Left ventricle myocardium inferior (tissue), 1 donor: Measurements from ENCODE around the gene SUPT20HL1. TPM values are rescaled to one million over a fixed set of nuclear protein-coding genes. Genes with fewer than 3 reads are reported as not detected.
"Not testable (repeated sequence)": the region's sequence is repeated elsewhere in the genome, so short reads cannot be mapped to it uniquely, and the experiment has no call there.

ENCODE experiments used
- DNase-seq: peaks from one replicate; pipeline ENCODE4 v3.0.0-alpha.2; 2020
- H3K27ac ChIP-seq: fragments of 200-600 bp; replicated peaks from 2 replicates; pipeline ENCODE4 v1.8.0; 2021
- H3K27me3 ChIP-seq: fragments of 200-600 bp; 2 replicates; pipeline ENCODE4 v1.8.0; 2021; ENCODE audit warnings: low read depth
- H3K36me3 ChIP-seq: fragments of 200-600 bp; 2 replicates; pipeline ENCODE4 v1.8.0; 2021
- H3K4me1 ChIP-seq: fragments of 200-600 bp; 2 replicates; pipeline ENCODE4 v1.8.0; 2021
- H3K4me3 ChIP-seq: fragments of 200-600 bp; 2 replicates; pipeline ENCODE4 v1.8.0; 2021; ENCODE audit warnings: mild to moderate bottlenecking, moderate library complexity
- H3K9me3 ChIP-seq: fragments of 200-600 bp; replicated peaks from 2 replicates; pipeline ENCODE4 v1.8.0; 2021
- intact Hi-C: fragments of 100-400 bp; cut with micrococcal nuclease; formaldehyde crosslinking; loops from one replicate; pipeline ENCODE4 v1.11.0; 2022
- total RNA-seq: library from RNA; stranded (reverse); fragmentation: NEBNext Ultra II Directional; extraction: Animal tissue kit (Norgen Biotek cat#: 25700); gene quantifications from one replicate; pipeline ENCODE4 v1.2.1, GENCODE V29; 2021
- TF ChIP-seq, protein P1 (sequence below): fragments of 200-600 bp; IDR thresholded peaks from 2 replicates; pipeline ENCODE4 v1.8.0; 2021; ENCODE audit warnings: antibody characterized with exemption, mild to moderate bottlenecking, borderline replicate concordance
- donor health status: DM: no; HTN: yes; CAD: no; lungs with severe emphysema.

SUPT20HL1 gene
- total RNA-seq, 1 donor from 2014 or later, result not detected

DNA sequence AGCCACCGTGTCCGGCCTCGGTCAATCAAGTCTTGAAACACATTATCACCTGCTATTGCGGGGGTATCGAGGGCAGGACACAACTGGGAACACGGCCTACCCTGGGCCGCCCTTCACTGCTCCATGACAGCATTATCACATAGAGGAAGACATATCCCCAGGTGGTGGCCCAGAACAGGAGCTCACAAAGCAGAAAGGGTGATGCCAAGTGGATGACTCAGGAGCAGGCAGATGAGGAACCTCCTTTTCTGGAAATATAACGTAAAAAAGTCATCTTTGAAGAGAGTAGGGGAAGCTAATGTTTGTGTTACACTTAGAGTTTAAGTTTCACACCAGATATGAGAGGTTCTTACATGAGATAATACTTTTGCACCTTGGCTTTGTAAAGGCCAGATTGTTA is 5.3 kb upstream of the SUPT20HL1 start:
- H3K27ac ChIP-seq, result no peak overlapping the region
- H3K4me1 ChIP-seq, result no peaks in the 10 kb centered on the region
- intact Hi-C loops, result no loop called here
- H3K9me3 ChIP-seq, result no peaks in the 10 kb centered on the region
- H3K36me3 ChIP-seq, result no peaks in the 10 kb centered on the region
- H3K27me3 ChIP-seq, result no peaks in the 10 kb centered on the region
- no peak for DNase-seq
- no peak overlapping the region for H3K4me3 ChIP-seq
- TF ChIP-seq, protein P1, sequence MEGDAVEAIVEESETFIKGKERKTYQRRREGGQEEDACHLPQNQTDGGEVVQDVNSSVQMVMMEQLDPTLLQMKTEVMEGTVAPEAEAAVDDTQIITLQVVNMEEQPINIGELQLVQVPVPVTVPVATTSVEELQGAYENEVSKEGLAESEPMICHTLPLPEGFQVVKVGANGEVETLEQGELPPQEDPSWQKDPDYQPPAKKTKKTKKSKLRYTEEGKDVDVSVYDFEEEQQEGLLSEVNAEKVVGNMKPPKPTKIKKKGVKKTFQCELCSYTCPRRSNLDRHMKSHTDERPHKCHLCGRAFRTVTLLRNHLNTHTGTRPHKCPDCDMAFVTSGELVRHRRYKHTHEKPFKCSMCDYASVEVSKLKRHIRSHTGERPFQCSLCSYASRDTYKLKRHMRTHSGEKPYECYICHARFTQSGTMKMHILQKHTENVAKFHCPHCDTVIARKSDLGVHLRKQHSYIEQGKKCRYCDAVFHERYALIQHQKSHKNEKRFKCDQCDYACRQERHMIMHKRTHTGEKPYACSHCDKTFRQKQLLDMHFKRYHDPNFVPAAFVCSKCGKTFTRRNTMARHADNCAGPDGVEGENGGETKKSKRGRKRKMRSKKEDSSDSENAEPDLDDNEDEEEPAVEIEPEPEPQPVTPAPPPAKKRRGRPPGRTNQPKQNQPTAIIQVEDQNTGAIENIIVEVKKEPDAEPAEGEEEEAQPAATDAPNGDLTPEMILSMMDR, result no peak

DNA sequence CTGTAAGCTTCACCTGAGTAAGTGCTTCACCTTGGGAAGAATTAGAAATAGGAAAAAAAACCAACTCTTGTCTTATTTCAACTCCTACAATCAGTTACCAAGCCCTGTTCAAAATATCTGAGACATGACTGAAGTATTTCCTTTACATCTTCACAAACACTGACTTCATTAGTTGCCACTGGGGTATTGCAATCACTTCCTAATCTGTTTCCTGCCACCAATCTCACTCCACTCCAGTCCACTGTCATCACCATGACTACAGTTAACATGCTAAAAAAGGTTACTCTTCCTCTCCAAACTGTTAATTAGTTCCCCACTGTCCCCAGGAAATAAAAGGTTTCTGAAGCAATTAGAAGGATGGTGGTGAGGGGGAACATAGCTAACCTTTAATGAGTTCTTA is 3.3 kb upstream of the SUPT20HL1 start:
- Histone ChIP-seq H3K4me3 (no peak overlapping the region), H3K4me1 (no peaks in the 10 kb centered on the region), H3K27ac (no peak overlapping the region), H3K27me3 (no peaks in the 10 kb centered on the region), H3K36me3 (no peaks in the 10 kb centered on the region), H3K9me3 (no peaks in the 10 kb centered on the region)
- DNase-seq, result no peak
- intact Hi-C loops, result no loop called here
- TF ChIP-seq, protein P1, result no peak

DNA sequence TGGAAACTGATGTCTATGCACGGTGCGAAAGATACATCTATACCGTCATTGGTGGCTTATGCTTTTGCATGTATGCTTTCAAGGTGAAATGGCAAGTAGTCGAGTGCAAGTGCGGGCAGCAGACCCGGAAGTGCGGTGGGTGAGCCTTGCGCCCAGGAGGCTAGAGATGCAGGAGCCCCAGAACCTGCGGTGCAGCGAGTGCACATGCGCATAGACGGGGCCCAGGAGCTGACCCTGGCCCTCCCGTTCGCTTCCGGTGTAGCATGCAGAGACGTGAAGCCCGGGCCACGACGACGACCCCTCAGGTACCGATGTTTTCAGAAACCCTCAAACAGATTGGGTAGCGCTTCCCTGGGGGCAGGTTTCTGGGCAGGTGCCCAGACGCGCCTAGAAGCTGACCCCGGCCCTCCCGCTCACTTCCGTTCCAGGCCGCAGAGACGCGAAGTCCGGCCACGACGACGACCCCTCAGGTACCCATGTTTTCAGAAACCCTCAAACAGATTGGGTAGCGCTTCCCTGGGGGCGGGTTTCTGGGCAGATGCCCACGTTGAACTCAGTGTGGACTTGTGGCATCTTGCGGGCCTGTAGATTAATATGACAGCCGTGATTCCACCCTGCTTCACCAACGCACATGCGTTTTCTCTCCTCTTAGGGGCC is 1.8 kb downstream of the SUPT20HL1 start:
- intact Hi-C loops, H3K27ac ChIP-seq, H3K36me3 ChIP-seq, H3K4me3 ChIP-seq, H3K9me3 ChIP-seq, DNase-seq, H3K4me1 ChIP-seq, H3K27me3 ChIP-seq: not testable (repeated sequence)

DNA sequence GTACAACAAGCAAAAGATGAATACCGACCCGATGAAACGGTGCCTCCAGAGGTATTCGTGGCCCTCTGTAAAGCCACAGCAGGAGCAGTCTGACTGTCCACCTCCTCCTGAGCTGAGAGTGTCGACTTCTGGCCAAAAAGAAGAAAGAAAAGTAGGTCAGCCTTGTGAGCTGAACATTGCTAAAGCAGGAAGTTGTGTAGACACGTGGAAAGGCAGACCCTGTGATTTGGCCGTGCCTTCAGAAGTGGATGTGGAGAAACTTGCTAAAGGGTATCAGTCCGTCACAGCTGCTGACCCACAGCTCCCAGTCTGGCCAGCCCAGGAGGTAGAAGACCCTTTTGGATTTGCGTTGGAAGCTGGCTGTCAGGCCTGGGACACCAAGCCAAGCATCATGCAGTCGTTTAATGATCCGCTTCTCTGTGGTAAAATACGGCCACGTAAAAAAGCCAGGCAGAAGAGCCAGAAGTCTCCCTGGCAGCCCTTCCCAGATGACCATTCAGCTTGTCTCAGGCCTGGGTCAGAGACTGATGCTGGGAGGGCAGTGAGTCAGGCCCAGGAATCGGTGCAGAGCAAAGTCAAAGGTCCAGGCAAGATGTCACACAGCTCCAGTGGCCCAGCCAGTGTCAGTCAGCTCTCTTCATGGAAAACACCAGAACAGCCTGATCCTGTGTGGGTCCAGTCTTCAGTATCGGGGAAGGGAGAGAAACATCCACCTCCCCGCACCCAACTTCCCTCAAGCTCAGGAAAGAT is 3.2 kb downstream of the SUPT20HL1 start:
- H3K4me1 ChIP-seq, H3K27me3 ChIP-seq, DNase-seq, intact Hi-C loops, H3K9me3 ChIP-seq, H3K4me3 ChIP-seq, H3K36me3 ChIP-seq: not testable (repeated sequence)
- H3K27ac ChIP-seq, result peak overlapping the region; percentile 19

DNA sequence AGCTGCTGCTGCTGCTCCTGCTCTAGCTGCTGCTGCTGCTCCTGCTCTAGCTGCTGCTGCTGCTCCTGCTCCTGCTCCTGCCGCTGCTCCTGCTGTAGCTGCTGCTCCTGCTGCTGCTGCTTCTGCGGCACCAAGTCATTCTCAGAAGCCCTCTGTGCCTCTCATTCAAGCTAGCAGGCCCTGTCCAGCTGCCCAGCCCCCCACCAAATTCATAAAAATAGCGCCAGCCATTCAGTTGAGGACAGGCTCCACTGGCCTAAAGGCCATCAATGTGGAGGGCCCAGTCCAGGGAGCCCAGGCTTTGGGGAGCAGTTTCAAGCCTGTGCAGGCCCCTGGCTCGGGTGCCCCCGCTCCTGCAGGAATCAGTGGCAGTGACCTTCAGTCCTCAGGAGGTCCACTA is 3.9 kb downstream of the SUPT20HL1 start:
- peak overlapping the region; percentile 17 for H3K4me3 ChIP-seq
- DNase-seq, result no peak

DNA sequence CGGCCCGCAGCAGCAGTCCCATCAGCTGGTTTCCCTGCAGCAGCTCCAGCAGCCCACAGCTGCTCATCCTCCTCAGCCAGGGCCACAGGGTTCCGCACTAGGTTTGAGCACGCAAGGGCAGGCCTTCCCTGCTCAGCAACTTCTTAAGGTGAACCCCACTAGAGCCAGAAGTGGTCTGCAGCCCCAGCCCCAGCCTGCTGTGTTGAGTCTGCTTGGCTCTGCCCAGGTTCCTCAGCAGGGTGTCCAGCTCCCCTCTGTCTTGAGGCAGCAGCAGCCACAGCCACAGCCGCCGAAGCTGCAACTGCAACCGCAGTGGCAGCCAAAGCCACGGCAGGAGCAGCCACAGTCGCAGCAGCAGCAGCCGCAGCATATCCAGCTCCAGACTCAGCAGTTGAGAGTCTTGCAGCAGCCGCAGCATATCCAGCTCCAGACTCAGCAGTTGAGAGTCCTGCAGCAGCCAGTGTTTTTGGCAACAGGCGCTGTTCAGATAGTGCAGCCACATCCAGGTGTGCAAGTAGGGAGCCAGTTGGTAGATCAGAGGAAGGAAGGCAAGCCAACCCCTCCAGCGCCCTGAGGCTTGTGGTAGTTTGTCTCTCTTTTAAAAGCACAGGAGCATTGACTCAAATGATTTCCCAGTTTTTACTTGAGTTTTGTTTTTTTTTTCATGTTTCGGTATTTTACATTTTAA is 4.6 kb downstream of the SUPT20HL1 start:
- no peak overlapping the region for H3K27ac ChIP-seq
- intact Hi-C loops, result no loop called here
- no peak for DNase-seq
- H3K36me3 ChIP-seq, result no peaks in the 10 kb centered on the region
- no peaks in the 10 kb centered on the region for H3K9me3 ChIP-seq
- peak overlapping the region; percentile 17 for H3K4me3 ChIP-seq
- no peaks in the 10 kb centered on the region for H3K4me1 ChIP-seq
- TF ChIP-seq, protein P1, result no peak
- H3K27me3 ChIP-seq, result no peaks in the 10 kb centered on the region

More for the DNA sequence above, 3.9 kb downstream of the SUPT20HL1 start:
- Histone ChIP-seq H3K36me3 (no peaks in the 10 kb centered on the region), H3K27me3 (no peaks in the 10 kb centered on the region), H3K9me3 (no peaks in the 10 kb centered on the region), H3K27ac (peak overlapping the region; percentile 19), H3K4me1 (no peaks in the 10 kb centered on the region)
- TF ChIP-seq, protein P1, result no peak
- intact Hi-C loops, result no loop called here

DNA sequence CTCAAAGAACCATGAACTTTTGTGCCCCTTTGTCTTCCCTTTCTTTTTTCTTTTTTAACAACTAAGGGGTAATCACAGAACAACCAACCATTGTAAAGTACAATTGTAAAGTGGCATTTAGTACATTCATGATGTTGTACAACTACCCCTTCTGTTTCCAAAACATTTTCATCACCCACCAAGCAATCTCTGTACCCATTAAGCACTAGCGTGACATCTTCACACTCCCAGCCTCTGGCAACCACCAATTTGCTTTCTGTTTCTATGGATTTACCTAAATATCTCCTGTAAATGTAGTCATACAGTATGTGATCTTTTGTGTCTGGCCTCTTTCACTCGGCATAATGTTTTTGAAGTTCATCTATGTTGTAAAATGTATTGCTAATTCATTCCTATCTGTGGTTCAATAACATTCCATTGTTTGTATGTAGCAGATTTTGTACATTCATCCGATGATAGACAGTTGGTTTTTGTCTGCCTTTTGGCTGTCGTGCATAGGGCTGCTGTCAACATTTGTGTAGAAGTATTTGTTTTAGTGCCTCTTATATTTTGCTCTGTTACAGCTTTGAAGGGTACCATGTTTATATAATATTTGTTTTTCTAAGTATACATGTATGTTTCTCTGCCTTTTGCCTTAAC is 6.4 kb downstream of the SUPT20HL1 start:
- H3K9me3 ChIP-seq, H3K27me3 ChIP-seq, intact Hi-C loops, H3K4me1 ChIP-seq, H3K4me3 ChIP-seq, DNase-seq, H3K27ac ChIP-seq, H3K36me3 ChIP-seq: not testable (repeated sequence)
